Metanephros (tissue), 1 donor: Measurements from ENCODE around the gene PDE8B. TPM values are rescaled to one million over a fixed set of nuclear protein-coding genes. Genes with fewer than 3 reads are reported as not detected.

Experiments
- total RNA-seq: library from RNA; depleted of rRNA; stranded (reverse); fragments of >200 nt; gene quantifications from one replicate; pipeline ENCODE4 v1.2.3, GENCODE V29; 2014

Gene PDE8B, protein sequence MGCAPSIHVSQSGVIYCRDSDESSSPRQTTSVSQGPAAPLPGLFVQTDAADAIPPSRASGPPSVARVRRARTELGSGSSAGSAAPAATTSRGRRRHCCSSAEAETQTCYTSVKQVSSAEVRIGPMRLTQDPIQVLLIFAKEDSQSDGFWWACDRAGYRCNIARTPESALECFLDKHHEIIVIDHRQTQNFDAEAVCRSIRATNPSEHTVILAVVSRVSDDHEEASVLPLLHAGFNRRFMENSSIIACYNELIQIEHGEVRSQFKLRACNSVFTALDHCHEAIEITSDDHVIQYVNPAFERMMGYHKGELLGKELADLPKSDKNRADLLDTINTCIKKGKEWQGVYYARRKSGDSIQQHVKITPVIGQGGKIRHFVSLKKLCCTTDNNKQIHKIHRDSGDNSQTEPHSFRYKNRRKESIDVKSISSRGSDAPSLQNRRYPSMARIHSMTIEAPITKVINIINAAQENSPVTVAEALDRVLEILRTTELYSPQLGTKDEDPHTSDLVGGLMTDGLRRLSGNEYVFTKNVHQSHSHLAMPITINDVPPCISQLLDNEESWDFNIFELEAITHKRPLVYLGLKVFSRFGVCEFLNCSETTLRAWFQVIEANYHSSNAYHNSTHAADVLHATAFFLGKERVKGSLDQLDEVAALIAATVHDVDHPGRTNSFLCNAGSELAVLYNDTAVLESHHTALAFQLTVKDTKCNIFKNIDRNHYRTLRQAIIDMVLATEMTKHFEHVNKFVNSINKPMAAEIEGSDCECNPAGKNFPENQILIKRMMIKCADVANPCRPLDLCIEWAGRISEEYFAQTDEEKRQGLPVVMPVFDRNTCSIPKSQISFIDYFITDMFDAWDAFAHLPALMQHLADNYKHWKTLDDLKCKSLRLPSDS
- total RNA-seq = 5.1 TPM

GRCh38 chr5:77210091-77210963 is at the start of gene PDE8B:
Gene PDE8B (plus strand): TSS chr5:77210680. CDS start chr5:77210926, 246 bp downstream.

Other genes with a start within 250 kb of the PDE8B start
- 29.7 TPM for gene AGGF1, start 180.3 kb upstream of the PDE8B start, total RNA-seq
- gene ZBED3, start 123.4 kb upstream of the PDE8B start, total RNA-seq = 11.3 TPM